GM12878 (cell line): Measurements from ENCODE around the gene PPP2R5A. TPM values are rescaled to one million over a fixed set of nuclear protein-coding genes. Genes with fewer than 3 reads are reported as not detected.

Experiments
- ATAC-seq: fragments of 200-7000 bp; cut with Tn5 transposase; 3 replicates; pipeline ENCODE4 v1.9.1; 2020; ENCODE audit warnings: mild to moderate bottlenecking, moderate library complexity
- BruUV-seq: library from RNA; stranded (reverse); fragments of 400-500 nt; replicated peaks from 2 replicates; lab custom pipeline; 2021; lab: Mats Ljungman, UMichigan
- CTCF ChIA-PET: fragments of 300-600 bp; sonication (Branson Sonifier 250); formaldehyde crosslinking; extraction: SDS; loops from one replicate; lab custom pipeline; 2021; ENCODE audit warnings: inconsistent platforms; lab: Yijun Ruan, JAX
- POLR2A ChIA-PET: fragments of 350-600 bp; formaldehyde crosslinking; extraction: SDS; loops from one replicate; lab custom pipeline; 2021; ENCODE audit warnings: inconsistent platforms; lab: Charles Lee
- RAD21 ChIA-PET: fragments of 300-600 bp; sonication (Branson Sonifier 250); formaldehyde crosslinking; loops from one replicate; lab custom pipeline; 2023; ENCODE audit warnings: antibody characterized with exemption; ENCODE audit not compliant: unreplicated experiment; lab: Charles Lee
- SMC1A ChIA-PET: fragments of 300-600 bp; sonication (Branson Sonifier 250); formaldehyde crosslinking; loops from one replicate; lab custom pipeline; 2023; ENCODE audit not compliant: unreplicated experiment, uncharacterized antibody; lab: Charles Lee
- DNase-seq: peaks from one replicate; pipeline ENCODE4 v3.0.0-alpha.2; 2011; ENCODE audit warnings: low read depth, low spot score
- FAIRE-seq: peaks from 3 replicates; lab custom pipeline; 2011; peaks lifted over from hg19 to GRCh38; lab: Jason Lieb, UNC
- H2AFZ ChIP-seq: 2 replicates; pipeline ENCODE4 v1.6.0; 2011; ENCODE audit warnings: low read depth, low read length, control low read depth; ENCODE audit not compliant: control insufficient read depth
- H3K27ac ChIP-seq: 2 replicates; pipeline ENCODE4 v1.5.1; 2011; ENCODE audit warnings: control low read depth; ENCODE audit not compliant: control insufficient read depth, insufficient read depth
- H3K27me3 ChIP-seq, 2 experiments: replicated peaks in 1 of 2; 2 replicates each; pipeline versions ENCODE4 v1.6.0 to v1.6.1; 2011; ENCODE audit warnings: low read length in 1 of 2; ENCODE audit not compliant: control insufficient read depth in 2 of 2, insufficient read depth in 2 of 2
- H3K36me3 ChIP-seq, 2 experiments: 2 replicates each; pipeline ENCODE4 v1.5.1; 2011; ENCODE audit warnings: low read length in 1 of 2; ENCODE audit not compliant: control insufficient read depth in 2 of 2, insufficient read depth in 2 of 2
- H3K4me1 ChIP-seq: 2 replicates; pipeline ENCODE4 v1.6.1; 2011; ENCODE audit warnings: mild to moderate bottlenecking, low read length, moderate library complexity, mixed read lengths; ENCODE audit not compliant: control insufficient read depth, insufficient read depth
- H3K4me2 ChIP-seq: 2 replicates; pipeline ENCODE4 v1.6.0; 2011; ENCODE audit warnings: control low read depth; ENCODE audit not compliant: control insufficient read depth, insufficient read depth
- H3K4me3 ChIP-seq: fragments of 200-600 bp; sonication (generic); 2 replicates; pipeline ENCODE4 v1.5.1; 2016
- H3K79me2 ChIP-seq: 2 replicates; pipeline ENCODE4 v1.6.0; 2011; ENCODE audit warnings: low read length; ENCODE audit not compliant: control insufficient read depth, insufficient read depth
- H3K9ac ChIP-seq: 2 replicates; pipeline ENCODE4 v1.8.0; 2011; ENCODE audit warnings: low read length, control low read depth, mixed read lengths; ENCODE audit not compliant: control insufficient read depth, insufficient read depth
- H3K9me3 ChIP-seq: replicated peaks from 3 replicates; pipeline ENCODE4 v1.5.1; 2011; ENCODE audit warnings: mild to moderate bottlenecking, low read length; ENCODE audit not compliant: control insufficient read depth, insufficient read depth
- H4K20me1 ChIP-seq: 2 replicates; pipeline ENCODE4 v1.6.0; 2011; ENCODE audit not compliant: control insufficient read depth, insufficient read depth
- ATF3 ChIP-seq: IDR thresholded peaks from 2 replicates; pipeline ENCODE4 v1.6.1; 2011; ENCODE audit warnings: low read depth, mild to moderate bottlenecking, low read length, moderate library complexity, borderline replicate concordance; ENCODE audit errors: extremely low read depth
- BMI1 ChIP-seq: fragments of 450-650 bp; IDR thresholded peaks from 2 replicates; pipeline ENCODE4 v1.6.1; 2016; ENCODE audit warnings: mild to moderate bottlenecking, moderate library complexity, borderline replicate concordance
- FOXM1 ChIP-seq: IDR thresholded peaks from 2 replicates; pipeline ENCODE4 v1.6.1; 2012; ENCODE audit warnings: low read depth, mild to moderate bottlenecking, inconsistent platforms, low read length, moderate library complexity
- KDM1A ChIP-seq: fragments of 200-600 bp; sonication (generic); IDR thresholded peaks from 2 replicates; pipeline ENCODE4 v1.6.1; 2016; ENCODE audit warnings: borderline replicate concordance
- PBX3 ChIP-seq: IDR thresholded peaks from 2 replicates; pipeline ENCODE4 v1.6.1; 2011; ENCODE audit warnings: mild to moderate bottlenecking, low read depth, low read length, moderate library complexity; ENCODE audit not compliant: insufficient replicate concordance
- POLR2A ChIP-seq: IDR thresholded peaks from 2 replicates; pipeline ENCODE4 v1.6.1; 2011; ENCODE audit warnings: low read depth, mild to moderate bottlenecking, low read length
- POLR2AphosphoS2 ChIP-seq: IDR thresholded peaks from 2 replicates; pipeline ENCODE4 v1.6.1; 2011; ENCODE audit warnings: low read depth, mild to moderate bottlenecking, low read length, improper control_type of control experiment, moderate library complexity
- RAD21 ChIP-seq: IDR thresholded peaks from 2 replicates; pipeline ENCODE4 v1.6.1; 2011; ENCODE audit warnings: mild to moderate bottlenecking, low read depth, low read length, moderate library complexity; ENCODE audit not compliant: insufficient read depth
- RFX5 ChIP-seq: IDR thresholded peaks from 2 replicates; pipeline ENCODE4 v1.6.1; 2011; ENCODE audit warnings: low read depth, low read length, improper control_type of control experiment
- RUNX3 ChIP-seq: IDR thresholded peaks from 2 replicates; pipeline ENCODE4 v1.6.1; 2012; ENCODE audit warnings: low read length, inconsistent platforms
- TBL1XR1 ChIP-seq: IDR thresholded peaks from 2 replicates; pipeline ENCODE4 v1.6.1; 2012; ENCODE audit warnings: low read depth, low read length, improper control_type of control experiment
- ZBED1 ChIP-seq: IDR thresholded peaks from 2 replicates; pipeline ENCODE4 v1.6.1; 2016; ENCODE audit warnings: borderline replicate concordance
- ZBTB33 ChIP-seq: fragments of 450-650 bp; IDR thresholded peaks from 2 replicates; pipeline ENCODE4 v1.6.1; 2017; ENCODE audit warnings: mild to moderate bottlenecking
- ZSCAN29 ChIP-seq: fragments of 450-650 bp; IDR thresholded peaks from 2 replicates; pipeline ENCODE4 v1.6.1; 2017; ENCODE audit warnings: mild to moderate bottlenecking, moderate library complexity
- WGBS: methylation state at CpG from one replicate; pipeline ENCODE4 v1.1.6; 2016; ENCODE audit warnings: low lambda C conversion rate; ENCODE audit not compliant: insufficient replicate concordance, insufficient coverage; ENCODE audit errors: missing lambda C conversion rate; 5-methylcytosine and 5-hydroxymethylcytosine counted together
- in situ Hi-C: fragments of 300-500 bp; cut with MboI; formaldehyde crosslinking; loops from 9 replicates; pipeline ENCODE4 v1.14.3; 2018; ENCODE audit warnings: mixed read lengths
- intact Hi-C: fragments of 100-400 bp; cut with micrococcal nuclease; formaldehyde crosslinking; loops from one replicate; pipeline ENCODE4 v1.14.2; 2022; ENCODE audit not compliant: unreplicated experiment
- polyA plus RNA-seq, 11 experiments: library from polyadenylated mRNA; depleted of rRNA in 4 of 11; unstranded in 6 of 11; stranded (reverse) in 5 of 11; fragments of >200 nt; fragmentation: Nextera tagmentation in 4 of 11; fragmentation: Illumina TruSeq in 1 of 11; extraction: Ambion mirVana in 4 of 11; extraction: Trizol in 1 of 11; gene quantifications; 1 replicate in 1 of 11; 2 replicates in 10 of 11; pipeline versions ENCODE4 v1.2.1 to v1.2.3, GENCODE V29; 2011 to 2016; ENCODE audit warnings: inconsistent platforms in 2 of 11, missing spikeins in 2 of 11, low read depth in 1 of 11
- total RNA-seq, 4 experiments: library from RNA; depleted of rRNA in 3 of 4; stranded (reverse); fragments of >200 nt in 3 of 4; fragmentation: Illumina TruSeq in 1 of 4; extraction: Trizol in 1 of 4; gene quantifications; 2 replicates each; pipeline versions ENCODE4 v1.2.1 to v1.2.3, GENCODE V29; 2013 to 2021
- TF ChIP-seq, protein P1 (sequence below): IDR thresholded peaks from 2 replicates; pipeline ENCODE4 v1.6.1; 2012; ENCODE audit warnings: low read depth, low read length, improper control_type of control experiment

Gene PPP2R5A
- total and polyA plus RNA-seq, 10 of the 15 experiments (the other 5 are each of a cell fraction or from before 2014, with no cell fraction given): 15.4 to 40.6 (median 32.5) TPM

- no peak for TF ChIP-seq KDM1A
- no peak for TF ChIP-seq ZBED1
Observed at GRCh38 chr1:212323066-212323465, 37.9 kb downstream of the PPP2R5A start (continued).

- H3K27me3 ChIP-seq: no peaks in the 10 kb centered on the region
- intact Hi-C loops (no loop called here), in situ Hi-C loops (no loop called here)
- no peak overlapping the region for H3K9ac ChIP-seq
- no peak for DNase-seq
- no peaks in the 10 kb centered on the region for H3K4me1 ChIP-seq
- no peaks in the 10 kb centered on the region for H4K20me1 ChIP-seq
- no peak overlapping the region for H3K4me3 ChIP-seq
- no peak for ATAC-seq
- no peak overlapping the region for H3K27ac ChIP-seq
- no TSS peak for BruUV-seq
- ChIA-PET CTCF (interaction anchor here (1.0 kb wide), 2 partner anchors 35 to 256 kb away, joined by 3 read pairs; no protein-coding TSS in a partner anchor), SMC1A (interaction anchor here (1.1 to 1.2 kb wide), 2 partner anchors 9 to 15 kb away, joined by 3 read pairs; no protein-coding TSS in a partner anchor), RAD21 (interaction anchor here (0.9 to 1.0 kb wide), 2 partner anchors 130 to 256 kb away, joined by 3 to 4 read pairs; no protein-coding TSS in a partner anchor), POLR2A (no interaction called here)
- 100% methylated on average over 3 of the region's 3 CpGs for WGBS
- TF ChIP-seq TBL1XR1 (no peak), ATF3 (no peak), POLR2AphosphoS2 (no peak), ZBTB33 (no peak), FOXM1 (no peak), ZSCAN29 (no peak), PBX3 (no peak), RUNX3 (no peak), RAD21 (no peak), POLR2A (no peak), RFX5 (no peak), BMI1 (no peak)
- TF ChIP-seq, protein P1, sequence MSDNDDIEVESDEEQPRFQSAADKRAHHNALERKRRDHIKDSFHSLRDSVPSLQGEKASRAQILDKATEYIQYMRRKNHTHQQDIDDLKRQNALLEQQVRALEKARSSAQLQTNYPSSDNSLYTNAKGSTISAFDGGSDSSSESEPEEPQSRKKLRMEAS: no peak
- no peak overlapping the region for H2AFZ ChIP-seq
- H3K9me3 ChIP-seq: no peaks in the 10 kb centered on the region
- FAIRE-seq: no peak
- H3K4me2 ChIP-seq: no peak overlapping the region
- no peaks in the 10 kb centered on the region; the same call in 1 of the 2 replicates for H3K79me2 ChIP-seq
- peaks cover 0 to 3% of the 10 kb centered on the region in 2 experiments; a peak in 1 of 4 replicates for H3K36me3 ChIP-seq
Observed at GRCh38 chr1:212326541-212326940, 41.3 kb downstream of the PPP2R5A start.
